Mesenchymal stem cell (in vitro differentiated cells and primary cell): ENCODE results near the gene AXIN2.
"Not testable (repeated sequence)": the region's sequence is repeated elsewhere in the genome, so short reads cannot be mapped to it uniquely, and the experiment has no call there.

Experiments
- DNase-seq: peaks from one replicate; pipeline ENCODE4 v3.0.0-alpha.2; 2013
- H2AFZ ChIP-seq: one replicate; pipeline ENCODE4 v1.6.1; 2013; ENCODE audit warnings: low read depth, mild to moderate bottlenecking, control low read depth, inconsistent platforms, low read length, moderate library complexity
- H2AK5ac ChIP-seq: 2 replicates; pipeline ENCODE4 v1.6.1; 2013; ENCODE audit warnings: low read length, moderate library complexity, mild to moderate bottlenecking, inconsistent platforms; ENCODE audit not compliant: severe bottlenecking
- H2BK120ac ChIP-seq: one replicate; pipeline ENCODE4 v1.6.1; 2013; ENCODE audit warnings: low read depth, mild to moderate bottlenecking, inconsistent platforms, low read length, moderate library complexity
- H2BK12ac ChIP-seq, 2 experiments: one replicate each; pipeline ENCODE4 v1.6.1; 2013; ENCODE audit warnings: inconsistent platforms in 2 of 2, low read length in 2 of 2, mild to moderate bottlenecking in 2 of 2, moderate library complexity in 2 of 2, control low read depth in 1 of 2
- H2BK15ac ChIP-seq: one replicate; pipeline ENCODE4 v1.6.1; 2013; ENCODE audit warnings: mild to moderate bottlenecking, low read depth, inconsistent platforms; ENCODE audit not compliant: poor library complexity, severe bottlenecking
- H2BK5ac ChIP-seq: 2 replicates; pipeline ENCODE4 v1.6.1; 2013; ENCODE audit warnings: low read depth, mild to moderate bottlenecking, low read length, control low read depth, inconsistent platforms; ENCODE audit not compliant: poor library complexity, severe bottlenecking
- H3K14ac ChIP-seq, 2 experiments: one replicate each; pipeline ENCODE4 v1.6.1; 2013; ENCODE audit warnings: inconsistent platforms in 2 of 2, low read length in 2 of 2, control low read depth in 1 of 2, mild to moderate bottlenecking in 1 of 2, moderate library complexity in 1 of 2
- H3K18ac ChIP-seq, 2 experiments: one replicate each; pipeline ENCODE4 v1.6.1; 2013; ENCODE audit warnings: inconsistent platforms in 2 of 2, low read length in 2 of 2, control low read depth in 1 of 2, low read depth in 1 of 2, mild to moderate bottlenecking in 1 of 2
- H3K23ac ChIP-seq, 2 experiments: one replicate each; pipeline ENCODE4 v1.6.1; 2013; ENCODE audit warnings: inconsistent platforms in 2 of 2, low read length in 2 of 2, mild to moderate bottlenecking in 2 of 2, moderate library complexity in 2 of 2, control low read depth in 1 of 2
- H3K27ac ChIP-seq: 2 replicates; pipeline ENCODE4 v1.5.1; 2013; ENCODE audit warnings: mild to moderate bottlenecking, moderate library complexity, low read length, control low read depth, inconsistent platforms; ENCODE audit not compliant: poor library complexity, severe bottlenecking
- H3K27me3 ChIP-seq, 2 experiments: 2 replicates each; pipeline versions ENCODE4 v1.6.1 to v1.7.0; 2013; ENCODE audit warnings: low read length in 2 of 2, mild to moderate bottlenecking in 2 of 2, moderate library complexity in 2 of 2, control low read depth in 1 of 2, inconsistent platforms in 1 of 2; ENCODE audit not compliant: control insufficient read depth in 1 of 2, insufficient read depth in 1 of 2
- H3K36me3 ChIP-seq, 2 experiments: 2 replicates each; pipeline versions ENCODE4 v1.6.1 to v1.7.0; 2013; ENCODE audit warnings: low read length in 2 of 2, control low read depth in 1 of 2, inconsistent platforms in 1 of 2, low read depth in 1 of 2, mild to moderate bottlenecking in 1 of 2; ENCODE audit not compliant: insufficient read depth in 2 of 2, control insufficient read depth in 1 of 2
- H3K4ac ChIP-seq, 2 experiments: one replicate each; pipeline ENCODE4 v1.6.1; 2013; ENCODE audit warnings: inconsistent platforms in 2 of 2, low read length in 2 of 2, mild to moderate bottlenecking in 2 of 2, moderate library complexity in 2 of 2, control low read depth in 1 of 2, low read depth in 1 of 2
- H3K4me1 ChIP-seq: 2 replicates; pipeline ENCODE4 v1.6.1; 2013; ENCODE audit warnings: low read depth, low read length, control low read depth; ENCODE audit not compliant: control insufficient read depth, insufficient read depth
- H3K4me2 ChIP-seq: 2 replicates; pipeline ENCODE4 v1.6.1; 2013; ENCODE audit warnings: low read length, mild to moderate bottlenecking, inconsistent platforms; ENCODE audit not compliant: poor library complexity, severe bottlenecking
- H3K4me3 ChIP-seq, 2 experiments: 2 replicates each; pipeline versions ENCODE4 v1.5.1 to v1.7.0; 2013; ENCODE audit warnings: low read length in 2 of 2, mild to moderate bottlenecking in 2 of 2, control low read depth in 1 of 2, low read depth in 1 of 2; ENCODE audit not compliant: insufficient read depth in 1 of 2
- H3K79me1 ChIP-seq: replicated peaks from 2 replicates; pipeline ENCODE4 v1.6.1; 2013; ENCODE audit warnings: mild to moderate bottlenecking, control low read depth, low read length, inconsistent platforms; ENCODE audit not compliant: poor library complexity, severe bottlenecking
- H3K9ac ChIP-seq: 2 replicates; pipeline ENCODE4 v1.7.0; 2013; ENCODE audit warnings: mild to moderate bottlenecking, low read length, moderate library complexity
- H3K9me3 ChIP-seq: 2 replicates; pipeline ENCODE4 v1.7.0; 2013; ENCODE audit warnings: mild to moderate bottlenecking, low read length; ENCODE audit not compliant: control insufficient read depth
- H4K8ac ChIP-seq: one replicate; pipeline ENCODE4 v1.6.1; 2013; ENCODE audit warnings: inconsistent platforms, mild to moderate bottlenecking, low read length, moderate library complexity
- H4K91ac ChIP-seq: one replicate; pipeline ENCODE4 v1.6.1; 2013; ENCODE audit warnings: mild to moderate bottlenecking, low read length, inconsistent platforms
- WGBS: methylation state at CpG from one replicate; pipeline ENCODE4 v1.1.7; 2013; ENCODE audit warnings: mixed read lengths; 5-methylcytosine and 5-hydroxymethylcytosine counted together

AXIN2 gene

GRCh38 chr17:65511316-65511715 is 50.1 kb downstream of the AXIN2 start:
- no peaks in the 10 kb centered on the region for H3K9me3 ChIP-seq
- H2BK15ac ChIP-seq, result no peak overlapping the region
- no peak overlapping the region for H2BK5ac ChIP-seq
- H2AK5ac ChIP-seq, result no peak overlapping the region
- H3K36me3 ChIP-seq, result no peaks in the 10 kb centered on the region
- peaks cover 3% of the 10 kb centered on the region for H3K4me1 ChIP-seq
- no peak for DNase-seq
- no peaks in the 10 kb centered on the region for H3K27me3 ChIP-seq
- H3K9ac ChIP-seq, result no peak overlapping the region
- H3K4me2 ChIP-seq, result no peak overlapping the region
- no peaks in the 10 kb centered on the region for H3K79me1 ChIP-seq
- no peak overlapping the region for H2BK120ac ChIP-seq
- no peak overlapping the region for H3K4ac ChIP-seq
- H2AFZ ChIP-seq, result no peak overlapping the region
- no peak overlapping the region for H3K4me3 ChIP-seq
- no peak overlapping the region for H3K27ac ChIP-seq
- H3K18ac ChIP-seq, result no peak overlapping the region
- H3K14ac ChIP-seq, result no peak overlapping the region
- no peak overlapping the region for H4K91ac ChIP-seq
- WGBS, result 83% methylated on average over 2 of the region's 3 CpGs
- H2BK12ac ChIP-seq, result no peak overlapping the region
- no peak overlapping the region for H3K23ac ChIP-seq
- no peak overlapping the region for H4K8ac ChIP-seq

GRCh38 chr17:65509032-65509431 is 52.4 kb downstream of the AXIN2 start:
- no peaks in the 10 kb centered on the region for H3K79me1 ChIP-seq
- no peak overlapping the region for H2BK5ac ChIP-seq
- H3K4me1 ChIP-seq, result no peaks in the 10 kb centered on the region
- H2BK120ac ChIP-seq, result no peak overlapping the region
- no peaks in the 10 kb centered on the region for H3K36me3 ChIP-seq
- H4K8ac ChIP-seq, result no peak overlapping the region
- H3K4me3 ChIP-seq, result no peak overlapping the region
- no peak overlapping the region for H3K23ac ChIP-seq
- no peak overlapping the region for H2BK12ac ChIP-seq
- no peak overlapping the region for H3K14ac ChIP-seq
- peaks cover 0 to 7% of the 10 kb centered on the region in 2 experiments for H3K27me3 ChIP-seq
- H3K9me3 ChIP-seq, result no peaks in the 10 kb centered on the region
- DNase-seq, result no peak
- H3K9ac ChIP-seq, result no peak overlapping the region
- H3K18ac ChIP-seq, result no peak overlapping the region
- no peak overlapping the region for H2AK5ac ChIP-seq
- H2BK15ac ChIP-seq, result no peak overlapping the region
- WGBS, result 29% methylated on average over 1 of the region's 2 CpGs
- H3K4ac ChIP-seq, result no peak overlapping the region
- H3K4me2 ChIP-seq, result no peak overlapping the region
- no peak overlapping the region for H3K27ac ChIP-seq
- H2AFZ ChIP-seq, result no peak overlapping the region
- H4K91ac ChIP-seq, result no peak overlapping the region

- H3K14ac ChIP-seq, H2AFZ ChIP-seq, H3K23ac ChIP-seq, H2AK5ac ChIP-seq, H3K79me1 ChIP-seq, H3K9ac ChIP-seq, H2BK15ac ChIP-seq, H3K4ac ChIP-seq, H2BK120ac ChIP-seq, H3K4me2 ChIP-seq, H4K8ac ChIP-seq, H3K4me1 ChIP-seq, H3K27ac ChIP-seq, H3K4me3 ChIP-seq, DNase-seq, H3K18ac ChIP-seq, H3K9me3 ChIP-seq, H3K36me3 ChIP-seq, H2BK5ac ChIP-seq, H4K91ac ChIP-seq, H2BK12ac ChIP-seq: not testable (repeated sequence)
- 82% methylated on average over 5 of the region's 6 CpGs for WGBS
- peaks cover 2 to 12% of the 10 kb centered on the region in 2 experiments for H3K27me3 ChIP-seq
Measured at GRCh38 chr17:65504673-65505072, 56.8 kb downstream of the AXIN2 start.

- Histone ChIP-seq H4K91ac (no peak overlapping the region), H2BK120ac (no peak overlapping the region), H3K36me3 (no peaks in the 10 kb centered on the region), H2AFZ (no peak overlapping the region), H3K9me3 (no peaks in the 10 kb centered on the region), H3K27ac (no peak overlapping the region), H3K4me1 (no peaks in the 10 kb centered on the region), H2BK12ac (no peak overlapping the region), H3K27me3 (peaks cover 7 to 16% of the 10 kb centered on the region in 2 experiments), H3K18ac (no peak overlapping the region), H2BK5ac (no peak overlapping the region), H2BK15ac (no peak overlapping the region), H3K79me1 (no peaks in the 10 kb centered on the region), H3K14ac (no peak overlapping the region), H3K4me2 (no peak overlapping the region), H2AK5ac (no peak overlapping the region), H3K9ac (no peak overlapping the region), H3K23ac (no peak overlapping the region), H4K8ac (no peak overlapping the region), H3K4ac (no peak overlapping the region), H3K4me3 (no peak overlapping the region)
- DNase-seq, result no peak
- 89% methylated on average over 9 of the region's 9 CpGs for WGBS
Measured at GRCh38 chr17:65504141-65504540, 57.3 kb downstream of the AXIN2 start.
